22Rv1 (cell line): Measurements from ENCODE around the gene CAP2.
"Not testable (repeated sequence)": the region's sequence is repeated elsewhere in the genome, so short reads cannot be mapped to it uniquely, and the experiment has no call there.

ENCODE experiments used
- H3K27ac ChIP-seq: fragments of 450-650 bp; 2 replicates; pipeline ENCODE4 v1.5.1; 2017
- ZFX ChIP-seq: fragments of 450-650 bp; IDR thresholded peaks from 2 replicates; pipeline ENCODE4 v1.6.1; 2017; ENCODE audit warnings: antibody characterized with exemption, borderline replicate concordance
- TF ChIP-seq, protein P1 (sequence below): fragments of 450-650 bp; IDR thresholded peaks from 2 replicates; pipeline ENCODE4 v1.5.1; 2017; ENCODE audit warnings: mild to moderate bottlenecking

The CAP2 gene

DNA sequence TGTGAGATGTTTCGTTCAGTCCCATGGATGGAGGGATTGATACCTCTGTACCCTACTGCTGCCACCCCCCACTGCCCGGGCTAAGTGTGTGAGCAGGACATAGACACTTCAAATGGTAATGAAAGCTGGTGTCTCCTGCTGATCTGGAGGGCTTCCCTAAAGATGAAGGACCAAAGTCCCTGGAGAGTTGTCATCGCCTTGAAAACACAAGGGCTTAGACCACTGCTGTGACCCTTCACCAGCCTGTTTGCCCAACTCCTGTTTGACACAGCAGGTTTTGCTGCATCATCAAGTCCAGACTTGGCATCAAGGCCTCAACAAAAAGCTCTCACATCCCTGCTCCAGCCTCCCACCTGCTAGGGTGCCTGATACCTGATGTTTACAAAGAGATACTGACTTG, 148.8 kb downstream of the CAP2 start:
- TF ChIP-seq, protein P1, sequence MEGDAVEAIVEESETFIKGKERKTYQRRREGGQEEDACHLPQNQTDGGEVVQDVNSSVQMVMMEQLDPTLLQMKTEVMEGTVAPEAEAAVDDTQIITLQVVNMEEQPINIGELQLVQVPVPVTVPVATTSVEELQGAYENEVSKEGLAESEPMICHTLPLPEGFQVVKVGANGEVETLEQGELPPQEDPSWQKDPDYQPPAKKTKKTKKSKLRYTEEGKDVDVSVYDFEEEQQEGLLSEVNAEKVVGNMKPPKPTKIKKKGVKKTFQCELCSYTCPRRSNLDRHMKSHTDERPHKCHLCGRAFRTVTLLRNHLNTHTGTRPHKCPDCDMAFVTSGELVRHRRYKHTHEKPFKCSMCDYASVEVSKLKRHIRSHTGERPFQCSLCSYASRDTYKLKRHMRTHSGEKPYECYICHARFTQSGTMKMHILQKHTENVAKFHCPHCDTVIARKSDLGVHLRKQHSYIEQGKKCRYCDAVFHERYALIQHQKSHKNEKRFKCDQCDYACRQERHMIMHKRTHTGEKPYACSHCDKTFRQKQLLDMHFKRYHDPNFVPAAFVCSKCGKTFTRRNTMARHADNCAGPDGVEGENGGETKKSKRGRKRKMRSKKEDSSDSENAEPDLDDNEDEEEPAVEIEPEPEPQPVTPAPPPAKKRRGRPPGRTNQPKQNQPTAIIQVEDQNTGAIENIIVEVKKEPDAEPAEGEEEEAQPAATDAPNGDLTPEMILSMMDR = no peak
- no peak for TF ChIP-seq ZFX
- no peak overlapping the region for H3K27ac ChIP-seq

DNA sequence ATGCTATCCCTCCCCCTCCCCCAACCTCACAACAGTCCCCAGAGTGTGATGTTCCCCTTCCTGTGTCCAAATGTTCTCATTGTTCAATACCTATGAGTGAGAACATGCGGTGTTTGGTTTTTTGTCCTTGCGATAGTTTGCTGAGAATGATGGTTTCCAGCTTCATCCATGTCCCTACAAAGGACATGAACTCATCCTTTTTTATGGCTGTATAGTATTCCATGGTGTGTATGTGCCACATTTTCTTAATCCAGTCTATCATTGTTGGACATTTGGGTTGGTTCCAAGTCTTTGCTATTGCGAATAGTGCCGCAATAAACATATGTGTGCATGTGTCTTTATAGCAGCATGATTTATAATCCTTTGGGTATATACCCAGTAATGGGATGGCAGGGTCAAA, 152.3 kb downstream of the CAP2 start:
- H3K27ac ChIP-seq = not testable (repeated sequence)

DNA sequence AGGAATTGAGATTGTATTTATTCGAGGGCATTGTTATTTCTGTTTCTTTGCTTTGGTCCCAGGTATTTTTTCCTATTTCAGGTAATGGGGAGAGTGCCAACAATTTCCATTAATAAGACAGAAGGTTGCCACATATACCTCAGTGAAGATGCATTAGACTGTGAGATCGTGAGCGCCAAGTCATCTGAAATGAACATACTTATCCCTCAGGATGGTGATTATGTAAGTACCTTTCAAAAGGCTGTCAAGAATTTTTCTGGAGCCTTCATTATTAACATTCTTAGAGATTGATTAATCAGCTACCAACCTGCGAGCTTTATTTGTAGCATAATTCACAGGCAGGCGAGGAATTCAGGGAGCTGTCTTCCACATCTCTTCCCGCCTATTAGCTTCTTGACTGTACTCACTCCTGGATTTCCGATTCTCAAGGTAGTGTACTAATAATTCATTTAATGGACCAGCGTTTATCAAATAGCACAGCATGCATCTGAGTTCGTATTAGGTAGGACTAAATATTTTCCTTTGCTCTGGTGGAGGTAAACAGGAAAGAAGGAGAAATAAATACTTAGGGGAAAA, 158.1 kb downstream of the CAP2 start:
- TF ChIP-seq, protein P1 = no peak
- no peak for TF ChIP-seq ZFX
- no peak overlapping the region for H3K27ac ChIP-seq

DNA sequence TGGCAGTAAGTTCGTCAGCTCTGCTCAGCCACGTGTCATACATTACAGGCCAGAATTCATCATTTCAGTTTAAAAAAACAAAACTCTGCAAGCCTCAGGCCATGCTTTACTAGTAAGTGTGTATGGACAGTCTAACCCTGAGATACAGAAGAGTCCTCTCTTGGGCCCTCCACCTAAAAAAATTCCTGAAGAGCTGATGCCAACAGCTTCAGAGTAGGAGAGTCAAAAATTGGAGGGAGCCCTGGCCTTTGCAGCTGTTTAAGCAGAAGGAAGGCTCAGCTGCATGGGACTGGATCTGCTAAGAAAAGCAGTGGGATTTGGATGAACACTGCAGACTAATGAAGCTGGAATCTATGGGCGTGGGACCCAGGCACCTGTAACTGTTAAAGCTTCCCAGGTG, 159.5 kb downstream of the CAP2 start:
- H3K27ac ChIP-seq = no peak overlapping the region
- TF ChIP-seq, protein P1 = no peak
- no peak for TF ChIP-seq ZFX

DNA sequence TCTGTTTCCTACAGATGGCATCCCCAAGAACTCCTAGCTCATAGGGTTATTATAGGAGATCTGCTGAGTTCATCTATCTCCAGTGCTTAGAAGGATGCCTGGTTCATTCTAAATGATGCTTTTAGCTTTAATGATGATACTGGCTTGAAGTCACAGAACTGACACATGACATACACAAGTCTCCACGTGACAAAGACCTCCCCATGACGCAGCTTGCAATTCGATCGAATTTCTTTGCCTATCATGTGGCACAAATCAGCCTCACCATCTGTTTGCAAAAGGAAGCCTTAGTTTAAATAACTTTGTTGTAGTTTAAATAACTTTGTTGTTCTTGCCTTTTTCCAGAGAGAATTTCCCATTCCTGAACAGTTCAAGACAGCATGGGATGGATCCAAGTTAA, 162.6 kb downstream of the CAP2 start:
- no peak for TF ChIP-seq ZFX
- TF ChIP-seq, protein P1 = no peak
- no peak overlapping the region for H3K27ac ChIP-seq

DNA sequence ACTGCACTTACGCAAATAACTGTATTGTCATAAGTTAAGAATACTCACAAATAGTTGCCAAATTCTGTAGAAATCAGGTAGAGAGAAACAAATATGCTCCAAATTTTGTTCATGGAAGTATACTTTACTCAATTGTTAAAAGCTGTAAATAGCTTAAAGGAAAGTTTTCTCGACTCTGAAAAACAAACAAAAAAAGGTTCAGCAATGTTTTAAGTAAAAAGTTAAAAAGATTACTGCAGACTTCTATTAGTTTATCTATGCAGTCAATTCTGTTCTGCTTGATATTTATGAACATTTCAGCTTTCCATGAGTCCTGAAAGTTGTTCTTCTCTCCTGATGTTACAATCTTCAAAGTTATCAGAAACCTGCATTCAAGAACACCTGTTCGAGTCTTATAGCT, 169.2 kb downstream of the CAP2 start:
- no peak overlapping the region for H3K27ac ChIP-seq
- TF ChIP-seq, protein P1 = no peak
- TF ChIP-seq ZFX = no peak

DNA sequence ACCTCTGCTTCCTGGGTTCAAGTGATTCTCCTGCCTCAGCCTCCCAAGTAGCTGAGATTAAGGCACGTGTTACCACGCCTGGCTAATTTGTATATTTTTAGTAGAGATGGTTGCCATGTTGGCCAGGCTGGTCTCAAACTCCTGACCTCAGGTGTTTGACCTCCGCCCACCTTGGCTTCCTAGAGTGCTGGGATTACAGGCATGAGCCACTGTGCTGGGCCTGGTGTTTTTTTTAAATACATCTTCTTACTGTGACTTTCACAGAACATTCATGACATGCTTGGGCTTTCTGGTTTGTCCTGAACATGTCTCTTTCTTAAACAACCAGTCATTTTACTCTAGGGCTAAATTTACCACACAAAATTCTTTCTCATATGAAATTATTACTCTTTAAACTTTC, 172.0 kb downstream of the CAP2 start:
- TF ChIP-seq, protein P1 = no peak
- no peak for TF ChIP-seq ZFX
- no peak overlapping the region for H3K27ac ChIP-seq
